Suprapubic skin (tissue), 4 donors: ENCODE results near the gene OXCT1.

Source experiments
- EP300 ChIP-seq: sonication (generic); formaldehyde crosslinking; IDR thresholded peaks from one replicate; pipeline ENCODE4 v1.6.1; 2017; ENCODE audit warnings: antibody characterized with exemption
- POLR2A ChIP-seq, 2 donors: fragments of 450-650 bp; IDR thresholded peaks; one replicate each; pipeline ENCODE4 v1.6.1; 2017; ENCODE audit warnings: antibody characterized with exemption in 2 of 2, mild to moderate bottlenecking in 2 of 2, moderate library complexity in 2 of 2
- POLR2AphosphoS5 ChIP-seq, 3 donors: sonication (generic); formaldehyde crosslinking; IDR thresholded peaks; one replicate each; pipeline ENCODE4 v1.6.1; 2017; ENCODE audit warnings: antibody characterized with exemption in 3 of 3
- TF ChIP-seq, protein P1 (sequence below), 2 donors: fragments of 200-600 bp in 1 of 2; fragments of 450-650 bp in 1 of 2; sonication (generic) in 1 of 2; IDR thresholded peaks; one replicate each; pipeline ENCODE4 v1.5.1; 2016 to 2019; ENCODE audit warnings: antibody characterized with exemption in 2 of 2, mild to moderate bottlenecking in 1 of 2, moderate library complexity in 1 of 2

DNA sequence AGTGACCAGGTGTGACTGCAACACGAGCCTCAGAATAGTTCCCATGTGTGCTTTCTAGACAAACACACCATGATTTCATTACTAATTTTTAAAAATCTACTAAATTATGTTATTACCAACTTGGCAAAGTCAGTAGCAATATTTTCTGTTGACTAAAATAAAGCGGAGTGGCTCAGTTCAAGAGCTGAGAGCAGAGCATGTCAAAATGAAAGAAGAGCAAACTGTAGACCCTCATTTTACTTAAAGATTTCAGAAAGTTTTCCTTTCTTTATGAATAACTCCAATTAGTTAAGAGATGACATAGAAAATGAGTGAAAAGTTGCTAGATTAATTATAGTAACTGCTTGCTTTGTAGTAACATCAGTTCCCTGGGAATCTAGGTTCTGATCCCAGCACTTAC lies 17.9 kb downstream of the OXCT1 start:
- TF ChIP-seq, protein P1, sequence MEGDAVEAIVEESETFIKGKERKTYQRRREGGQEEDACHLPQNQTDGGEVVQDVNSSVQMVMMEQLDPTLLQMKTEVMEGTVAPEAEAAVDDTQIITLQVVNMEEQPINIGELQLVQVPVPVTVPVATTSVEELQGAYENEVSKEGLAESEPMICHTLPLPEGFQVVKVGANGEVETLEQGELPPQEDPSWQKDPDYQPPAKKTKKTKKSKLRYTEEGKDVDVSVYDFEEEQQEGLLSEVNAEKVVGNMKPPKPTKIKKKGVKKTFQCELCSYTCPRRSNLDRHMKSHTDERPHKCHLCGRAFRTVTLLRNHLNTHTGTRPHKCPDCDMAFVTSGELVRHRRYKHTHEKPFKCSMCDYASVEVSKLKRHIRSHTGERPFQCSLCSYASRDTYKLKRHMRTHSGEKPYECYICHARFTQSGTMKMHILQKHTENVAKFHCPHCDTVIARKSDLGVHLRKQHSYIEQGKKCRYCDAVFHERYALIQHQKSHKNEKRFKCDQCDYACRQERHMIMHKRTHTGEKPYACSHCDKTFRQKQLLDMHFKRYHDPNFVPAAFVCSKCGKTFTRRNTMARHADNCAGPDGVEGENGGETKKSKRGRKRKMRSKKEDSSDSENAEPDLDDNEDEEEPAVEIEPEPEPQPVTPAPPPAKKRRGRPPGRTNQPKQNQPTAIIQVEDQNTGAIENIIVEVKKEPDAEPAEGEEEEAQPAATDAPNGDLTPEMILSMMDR (IDR thresholded peaks at IDR 0.05) = no peak
- TF ChIP-seq POLR2A (IDR thresholded peaks at IDR 0.05) (no peak), EP300 (no peak), POLR2AphosphoS5 (IDR thresholded peaks at IDR 0.05) (no peak)
